ENCODE results near the gene AIP. TPM values are rescaled to one million over a fixed set of nuclear protein-coding genes. Genes with fewer than 3 reads are reported as not detected.

AIP gene
- total RNA-seq, 4 donors from 2014 or later: 65.4 to 87.5 (median 78.1) TPM

DNA sequence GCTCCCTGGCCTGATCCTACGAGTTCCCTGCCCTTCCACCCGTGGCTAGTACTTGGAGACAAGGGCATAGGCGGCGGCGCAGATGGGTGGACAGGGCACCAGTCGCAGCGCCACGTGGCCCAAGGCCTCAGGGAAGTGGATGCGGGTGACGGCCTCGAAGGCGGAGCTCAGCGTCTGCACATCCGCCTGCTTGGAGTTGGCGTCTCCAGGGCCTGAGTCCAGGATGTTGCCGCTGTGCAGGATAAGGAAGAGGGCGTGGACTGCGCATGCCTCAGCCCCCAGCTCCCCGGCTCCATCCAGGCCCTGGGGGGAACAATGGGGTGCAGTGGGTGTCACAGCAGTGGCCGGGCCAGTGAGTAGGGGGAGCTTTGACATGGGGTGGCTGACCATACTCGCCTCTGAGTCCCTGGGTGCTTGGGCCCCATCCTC is 15.7 kb downstream of the AIP start:
- no CpG with 5 or more reads among the region's 21 CpGs for WGBS, 2 donors (ENCODE audit: low coverage in 1 of 2)
- H3K9me3 ChIP-seq: no peaks in the 10 kb centered on the region
- no peak for ATAC-seq
- H3K4me1 ChIP-seq: peaks cover 0 to 7% (median under 1%) of the 10 kb centered on the region in 3 donors
- no peak overlapping the region for H3K4me3 ChIP-seq
- H3K27ac ChIP-seq: no peak overlapping the region
- peaks cover 16% of the 10 kb centered on the region for H3K27me3 ChIP-seq
- TF ChIP-seq POLR2AphosphoS5 (IDR thresholded peaks at IDR 0.05) (no peak), POLR2A (IDR thresholded peaks at IDR 0.05) (peak in 1 of 2 donors; percentile 10)
- peaks cover 0 to 78% of the 10 kb centered on the region in 2 donors for H3K36me3 ChIP-seq

DNA sequence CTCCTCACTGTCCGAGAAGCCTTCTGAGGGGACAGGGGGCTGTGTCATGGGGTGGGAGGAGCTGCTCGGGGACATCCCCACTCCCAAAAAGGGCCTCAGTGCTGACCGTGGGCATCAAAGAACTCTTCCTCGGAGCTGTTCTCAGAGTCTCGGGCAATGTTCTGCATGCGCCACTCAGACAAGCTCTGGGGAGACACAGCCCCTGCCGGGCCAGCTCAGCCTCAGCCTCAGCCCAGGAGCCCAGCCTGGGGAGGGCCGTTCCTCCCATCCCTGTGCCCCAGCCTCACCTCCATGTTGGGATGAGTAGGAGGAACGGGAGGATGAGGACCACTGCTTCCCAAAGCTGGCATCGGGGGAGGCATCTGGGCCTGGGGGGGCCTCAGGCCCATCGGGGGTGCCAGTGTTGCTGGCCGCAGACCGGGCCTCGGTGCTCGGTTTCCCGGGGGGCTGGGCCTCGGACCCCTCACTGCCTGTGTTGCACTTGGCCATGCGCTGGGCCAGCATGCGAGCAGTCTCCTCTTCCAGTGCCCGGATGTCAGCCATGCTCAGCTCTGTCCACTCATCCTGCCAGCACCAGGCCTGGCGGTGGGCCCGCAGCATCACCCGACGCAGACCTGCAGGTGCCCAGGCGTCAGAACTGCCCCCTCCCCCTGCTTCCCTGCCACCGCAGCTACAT is 17.1 kb downstream of the AIP start:
- H3K27ac ChIP-seq: no peak overlapping the region
- ATAC-seq: no peak
- no peak for TF ChIP-seq POLR2A (IDR thresholded peaks at IDR 0.05)
- TF ChIP-seq, protein P1, sequence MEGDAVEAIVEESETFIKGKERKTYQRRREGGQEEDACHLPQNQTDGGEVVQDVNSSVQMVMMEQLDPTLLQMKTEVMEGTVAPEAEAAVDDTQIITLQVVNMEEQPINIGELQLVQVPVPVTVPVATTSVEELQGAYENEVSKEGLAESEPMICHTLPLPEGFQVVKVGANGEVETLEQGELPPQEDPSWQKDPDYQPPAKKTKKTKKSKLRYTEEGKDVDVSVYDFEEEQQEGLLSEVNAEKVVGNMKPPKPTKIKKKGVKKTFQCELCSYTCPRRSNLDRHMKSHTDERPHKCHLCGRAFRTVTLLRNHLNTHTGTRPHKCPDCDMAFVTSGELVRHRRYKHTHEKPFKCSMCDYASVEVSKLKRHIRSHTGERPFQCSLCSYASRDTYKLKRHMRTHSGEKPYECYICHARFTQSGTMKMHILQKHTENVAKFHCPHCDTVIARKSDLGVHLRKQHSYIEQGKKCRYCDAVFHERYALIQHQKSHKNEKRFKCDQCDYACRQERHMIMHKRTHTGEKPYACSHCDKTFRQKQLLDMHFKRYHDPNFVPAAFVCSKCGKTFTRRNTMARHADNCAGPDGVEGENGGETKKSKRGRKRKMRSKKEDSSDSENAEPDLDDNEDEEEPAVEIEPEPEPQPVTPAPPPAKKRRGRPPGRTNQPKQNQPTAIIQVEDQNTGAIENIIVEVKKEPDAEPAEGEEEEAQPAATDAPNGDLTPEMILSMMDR (IDR thresholded peaks at IDR 0.05): no peak
- no peak for TF ChIP-seq POLR2AphosphoS5 (IDR thresholded peaks at IDR 0.05)
- no peak for TF ChIP-seq EP300 (IDR thresholded peaks at IDR 0.05)
- peaks cover 0 to 21% (median 4%) of the 10 kb centered on the region in 3 donors for H3K4me1 ChIP-seq
- H3K9me3 ChIP-seq: no peaks in the 10 kb centered on the region
- no peak overlapping the region for H3K4me3 ChIP-seq
- 80% methylated on average over 1 of the region's 26 CpGs; no CpG with 5 or more reads in 1 of the 2 donors for WGBS, 2 donors (ENCODE audit: low coverage in 1 of 2)
- peaks cover 28% of the 10 kb centered on the region for H3K27me3 ChIP-seq
- peaks cover 0 to 64% of the 10 kb centered on the region in 2 donors for H3K36me3 ChIP-seq

DNA sequence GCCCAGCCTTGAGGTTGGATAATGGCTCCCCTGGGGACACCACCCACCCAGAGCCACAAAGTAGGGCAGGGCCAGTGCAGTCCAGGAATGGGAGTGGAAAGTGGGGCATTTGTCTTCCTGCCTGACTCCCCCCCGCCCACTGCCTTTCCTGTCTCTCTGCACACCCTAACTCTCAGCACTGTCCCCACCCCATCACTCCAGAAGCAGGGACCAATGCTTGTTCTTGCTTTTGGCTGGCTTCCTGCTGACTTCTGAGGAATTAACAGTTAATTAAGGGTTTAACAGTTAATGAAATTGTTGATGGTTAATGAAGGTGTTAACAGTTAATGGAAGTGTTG is 17.6 kb downstream of the AIP start:
- Histone ChIP-seq H3K9me3 (no peaks in the 10 kb centered on the region), H3K27me3 (peaks cover 32% of the 10 kb centered on the region), H3K4me1 (peaks cover 0 to 26% (median 7%) of the 10 kb centered on the region in 3 donors), H3K36me3 (peaks cover 0 to 59% of the 10 kb centered on the region in 2 donors), H3K27ac (no peak overlapping the region), H3K4me3 (no peak overlapping the region)
- WGBS, 2 donors (ENCODE audit: low coverage in 1 of 2): 60 to 100% methylated on average over 1 of the region's 1 CpG
- TF ChIP-seq EP300 (IDR thresholded peaks at IDR 0.05): no peak
- no peak for ATAC-seq

DNA sequence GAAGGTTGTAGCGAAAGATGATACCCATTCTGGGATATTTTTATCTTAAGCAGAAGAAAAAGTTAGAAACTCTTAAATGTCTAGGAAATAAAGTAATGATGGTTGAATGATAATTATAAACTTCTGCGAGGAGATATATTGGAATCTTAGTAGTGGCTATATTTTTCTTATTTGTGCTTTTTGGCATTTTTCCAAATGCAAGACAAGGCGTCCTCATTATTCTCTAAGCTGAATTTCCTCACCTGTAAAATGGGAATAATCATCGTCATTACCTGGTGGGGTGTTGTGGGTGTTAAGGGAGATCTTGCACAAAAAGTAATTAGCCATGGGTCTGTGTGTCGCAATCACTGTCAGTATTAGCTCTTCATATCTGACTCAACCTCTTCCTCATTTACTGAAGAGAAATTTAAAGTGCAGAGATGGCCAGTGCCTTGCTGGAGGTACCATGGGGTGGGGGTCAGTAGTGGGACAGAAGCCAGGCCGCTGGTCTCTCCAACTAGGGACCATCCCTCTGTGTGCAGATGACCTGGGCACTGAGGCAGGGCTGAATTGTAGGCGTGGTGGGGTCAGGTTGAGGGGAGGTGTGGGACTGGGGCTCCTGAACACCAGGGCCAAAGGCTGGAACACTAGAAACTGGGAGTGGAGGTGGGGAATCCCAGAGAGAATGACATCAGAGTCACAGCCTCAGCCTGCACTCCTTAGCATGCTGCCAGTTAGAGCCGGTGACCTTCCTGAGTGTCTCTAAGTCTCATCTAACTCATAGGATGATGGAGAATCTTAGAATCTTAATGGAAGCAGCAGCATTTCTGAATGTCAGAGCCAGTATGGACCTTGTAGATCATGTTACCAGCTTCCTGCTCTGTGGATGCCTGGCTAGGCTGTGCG is 18.2 kb downstream of the AIP start:
- Histone ChIP-seq H3K27me3 (peaks cover 32% of the 10 kb centered on the region), H3K9me3 (no peaks in the 10 kb centered on the region), H3K27ac (no peak overlapping the region), H3K4me3 (no peak overlapping the region), H3K4me1 (peaks cover 0 to 32% (median 13%) of the 10 kb centered on the region in 3 donors), H3K36me3 (peaks cover 0 to 53% of the 10 kb centered on the region in 2 donors)
- 91 to 95% methylated on average over 6 of the region's 9 CpGs for WGBS, 2 donors (ENCODE audit: low coverage in 1 of 2)
- ATAC-seq: no peak
- TF ChIP-seq EP300 (IDR thresholded peaks at IDR 0.05): no peak
- no peak for TF ChIP-seq POLR2A (IDR thresholded peaks at IDR 0.05)
- TF ChIP-seq, protein P1 (IDR thresholded peaks at IDR 0.05): no peak
- no peak for TF ChIP-seq POLR2AphosphoS5 (IDR thresholded peaks at IDR 0.05)

DNA sequence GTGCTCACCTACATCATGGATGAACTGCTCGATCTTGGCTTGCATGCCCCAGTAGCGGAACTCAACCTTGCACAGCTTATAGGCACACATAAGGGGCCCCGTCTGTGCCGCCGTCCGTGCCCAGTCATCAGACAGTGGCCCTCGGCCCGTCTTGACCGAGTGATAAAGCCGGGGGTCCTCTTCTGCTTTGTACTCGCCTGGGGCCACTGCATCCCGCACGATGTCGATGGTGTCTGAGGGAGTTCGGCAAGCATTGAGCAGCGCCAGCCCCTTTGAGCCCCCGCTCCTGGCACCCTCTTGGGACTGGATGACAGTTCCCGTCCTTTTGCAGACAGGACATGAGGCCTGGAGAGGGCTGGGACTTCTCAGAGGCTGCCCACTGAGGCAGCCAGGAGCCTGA is 19.0 kb downstream of the AIP start:
- Histone ChIP-seq H3K4me3 (no peak overlapping the region), H3K27ac (no peak overlapping the region), H3K27me3 (peaks cover 32% of the 10 kb centered on the region), H3K9me3 (no peaks in the 10 kb centered on the region), H3K4me1 (peaks cover 0 to 40% (median 21%) of the 10 kb centered on the region in 3 donors), H3K36me3 (peaks cover 0 to 49% of the 10 kb centered on the region in 2 donors)
- no CpG with 5 or more reads among the region's 18 CpGs for WGBS, 2 donors (ENCODE audit: low coverage in 1 of 2)
- no peak for ATAC-seq
- TF ChIP-seq EP300 (IDR thresholded peaks at IDR 0.05): no peak
- no peak for TF ChIP-seq POLR2AphosphoS5 (IDR thresholded peaks at IDR 0.05)
- no peak for TF ChIP-seq POLR2A (IDR thresholded peaks at IDR 0.05)
- TF ChIP-seq, protein P1 (IDR thresholded peaks at IDR 0.05): no peak
